Stomach (tissue), 4 donors: ENCODE measurements around the gene ABLIM2.

ENCODE experiments used
- EP300 ChIP-seq: sonication (generic); formaldehyde crosslinking; IDR thresholded peaks from one replicate; pipeline ENCODE4 v1.6.1; 2017; ENCODE audit warnings: antibody characterized with exemption
- POLR2A ChIP-seq, 4 donors: fragments of 450-650 bp; IDR thresholded peaks; one replicate each; pipeline ENCODE4 v1.6.1; 2016; ENCODE audit warnings: antibody characterized with exemption in 4 of 4, control low read depth in 2 of 4, mild to moderate bottlenecking in 1 of 4, moderate library complexity in 1 of 4
- POLR2AphosphoS5 ChIP-seq, 3 donors: sonication (generic); formaldehyde crosslinking; IDR thresholded peaks; one replicate each; pipeline ENCODE4 v1.6.1; 2016; ENCODE audit warnings: antibody characterized with exemption in 3 of 3
- TF ChIP-seq, protein P1 (sequence below), 7 experiments: fragments of 450-650 bp in 4 of 7; fragments of 200-600 bp in 3 of 7; sonication (generic) in 3 of 7; IDR thresholded peaks; one replicate each; pipeline ENCODE4 v1.5.1; 2016 to 2019; ENCODE audit warnings: antibody characterized with exemption in 7 of 7, control low read depth in 2 of 7, mild to moderate bottlenecking in 1 of 7

GRCh38 chr4:7926822-7927221, 231.8 kb downstream of the ABLIM2 start:
- TF ChIP-seq POLR2A (IDR thresholded peaks at IDR 0.05) (no peak), POLR2AphosphoS5 (IDR thresholded peaks at IDR 0.05) (no peak), EP300 (no peak)
- TF ChIP-seq, protein P1, sequence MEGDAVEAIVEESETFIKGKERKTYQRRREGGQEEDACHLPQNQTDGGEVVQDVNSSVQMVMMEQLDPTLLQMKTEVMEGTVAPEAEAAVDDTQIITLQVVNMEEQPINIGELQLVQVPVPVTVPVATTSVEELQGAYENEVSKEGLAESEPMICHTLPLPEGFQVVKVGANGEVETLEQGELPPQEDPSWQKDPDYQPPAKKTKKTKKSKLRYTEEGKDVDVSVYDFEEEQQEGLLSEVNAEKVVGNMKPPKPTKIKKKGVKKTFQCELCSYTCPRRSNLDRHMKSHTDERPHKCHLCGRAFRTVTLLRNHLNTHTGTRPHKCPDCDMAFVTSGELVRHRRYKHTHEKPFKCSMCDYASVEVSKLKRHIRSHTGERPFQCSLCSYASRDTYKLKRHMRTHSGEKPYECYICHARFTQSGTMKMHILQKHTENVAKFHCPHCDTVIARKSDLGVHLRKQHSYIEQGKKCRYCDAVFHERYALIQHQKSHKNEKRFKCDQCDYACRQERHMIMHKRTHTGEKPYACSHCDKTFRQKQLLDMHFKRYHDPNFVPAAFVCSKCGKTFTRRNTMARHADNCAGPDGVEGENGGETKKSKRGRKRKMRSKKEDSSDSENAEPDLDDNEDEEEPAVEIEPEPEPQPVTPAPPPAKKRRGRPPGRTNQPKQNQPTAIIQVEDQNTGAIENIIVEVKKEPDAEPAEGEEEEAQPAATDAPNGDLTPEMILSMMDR (IDR thresholded peaks at IDR 0.05) = no peak
